NK-92 (cell line): ENCODE data around the gene ZNF366.

Experiments used
- DNase-seq: peaks from one replicate; lab custom pipeline; 2025; ENCODE audit not compliant: unreplicated experiment; lab: John Stamatoyannopoulos, UW

ZNF366 gene

GRCh38 chr5:72465601-72466563, 41.3 kb downstream of the ZNF366 start:
- no peak for DNase-seq

GRCh38 chr5:72465066-72465465, 42.1 kb downstream of the ZNF366 start:
- DNase-seq = no peak

GRCh38 chr5:72464071-72464470, 43.1 kb downstream of the ZNF366 start:
- DNase-seq = no peak

- DNase-seq = no peak
Observed at GRCh38 chr5:72463449-72464052, 43.7 kb downstream of the ZNF366 start.

- DNase-seq = no peak
Observed at GRCh38 chr5:72460413-72460812, 46.8 kb downstream of the ZNF366 start.

- no peak for DNase-seq
Observed at GRCh38 chr5:72459913-72460312, 47.3 kb downstream of the ZNF366 start.

- no peak for DNase-seq
Observed at GRCh38 chr5:72459089-72459661, 48.0 kb downstream of the ZNF366 start.

GRCh38 chr5:72458407-72458806, 48.8 kb downstream of the ZNF366 start:
- no peak for DNase-seq

- no peak for DNase-seq
Observed at GRCh38 chr5:72457491-72457890, 49.7 kb downstream of the ZNF366 start.

GRCh38 chr5:72456391-72457074, 50.7 kb downstream of the ZNF366 start:
- no peak for DNase-seq

GRCh38 chr5:72455476-72455875, 51.7 kb downstream of the ZNF366 start:
- DNase-seq = no peak

GRCh38 chr5:72454996-72455395, 52.2 kb downstream of the ZNF366 start:
- DNase-seq = no peak

GRCh38 chr5:72453246-72453775, 53.9 kb downstream of the ZNF366 start:
- DNase-seq = no peak

GRCh38 chr5:72452515-72453245, 54.5 kb downstream of the ZNF366 start:
- DNase-seq = no peak

GRCh38 chr5:72451741-72452505, 55.3 kb downstream of the ZNF366 start:
- DNase-seq = no peak

GRCh38 chr5:72448368-72448767, 58.8 kb downstream of the ZNF366 start:
- DNase-seq = no peak

- no peak for DNase-seq
Observed at GRCh38 chr5:72447751-72448150, 59.5 kb downstream of the ZNF366 start.

GRCh38 chr5:72445969-72446368, 61.2 kb downstream of the ZNF366 start:
- DNase-seq = no peak

- DNase-seq = no peak
Observed at GRCh38 chr5:72443883-72444282, 63.3 kb downstream of the ZNF366 start.
